Measurements from ENCODE around the gene SLIRP.
"Not testable (repeated sequence)": the region's sequence is repeated elsewhere in the genome, so short reads cannot be mapped to it uniquely, and the experiment has no call there.

The SLIRP gene

GRCh38 chr14:77746064-77746702, 38.3 kb downstream of the SLIRP start:
- DNase-seq, result peak; percentile 5 to 6

- not testable (repeated sequence) for DNase-seq
Measured at GRCh38 chr14:77747425-77747824, 39.5 kb downstream of the SLIRP start.

- DNase-seq, result no peak
Measured at GRCh38 chr14:77752266-77752665, 44.4 kb downstream of the SLIRP start.

GRCh38 chr14:77752799-77753516, 45.1 kb downstream of the SLIRP start:
- DNase-seq, result no peak

- DNase-seq, result peak; percentile 93 to 95
Measured at GRCh38 chr14:77760381-77761204, 52.7 kb downstream of the SLIRP start, which contains the start of gene SNW1. SNW1 (minus strand) TSS chr14:77761156; CDS start chr14:77761127, 29 bp downstream.

GRCh38 chr14:77761205-77761931, 53.5 kb downstream of the SLIRP start:
- peak; percentile 1 to 30 for DNase-seq

GRCh38 chr14:77763316-77763715, 55.4 kb downstream of the SLIRP start:
- no peak for DNase-seq

- DNase-seq, result no peak
Measured at GRCh38 chr14:77763978-77764377, 56.1 kb downstream of the SLIRP start.
